Kidney (tissue), 14 donors: ENCODE results near the gene SBF1. TPM values are rescaled to one million over a fixed set of nuclear protein-coding genes. Genes with fewer than 3 reads are reported as not detected.

Experiments
- DNase-seq, 5 donors: peaks; one replicate each; pipeline ENCODE4 v3.0.0-alpha.2; 2013 to 2020
- FAIRE-seq: peaks from 2 replicates; lab custom pipeline; 2012; peaks lifted over from hg19 to GRCh38; lab: Jason Lieb, UNC
- H3K27ac ChIP-seq, 2 donors: one replicate each; pipeline ENCODE4 v1.7.0; 2013; ENCODE audit warnings: low read depth in 2 of 2, low read length in 2 of 2, inconsistent platforms in 1 of 2
- H3K27me3 ChIP-seq: one replicate; pipeline ENCODE4 v1.7.1; 2013; ENCODE audit warnings: low read length, inconsistent platforms; ENCODE audit not compliant: control insufficient read depth, insufficient read depth
- H3K36me3 ChIP-seq, 3 donors: one replicate each; pipeline versions ENCODE4 v1.7.0 to v1.7.1; 2013; ENCODE audit warnings: low read length in 3 of 3, control low read depth in 1 of 3, inconsistent platforms in 1 of 3; ENCODE audit not compliant: insufficient read depth in 3 of 3, control insufficient read depth in 2 of 3
- H3K4me1 ChIP-seq, 3 donors: one replicate each; pipeline versions ENCODE4 v1.7.0 to v1.7.1; 2013; ENCODE audit warnings: low read length in 3 of 3, inconsistent platforms in 1 of 3, low read depth in 1 of 3; ENCODE audit not compliant: control insufficient read depth in 2 of 3, insufficient read depth in 2 of 3
- H3K4me3 ChIP-seq, 3 donors: one replicate each; pipeline versions ENCODE4 v1.7.0 to v1.8.1; 2013; ENCODE audit warnings: low read length in 3 of 3, control low read depth in 1 of 3, inconsistent platforms in 1 of 3
- H3K9ac ChIP-seq, 3 donors: one replicate each; pipeline versions ENCODE4 v1.7.0 to v1.7.1; 2013; ENCODE audit warnings: low read length in 3 of 3, control low read depth in 1 of 3, inconsistent platforms in 1 of 3
- H3K9me3 ChIP-seq, 3 donors: one replicate each; pipeline versions ENCODE4 v1.7.0 to v1.7.1; 2013; ENCODE audit warnings: low read length in 3 of 3, control low read depth in 1 of 3, inconsistent platforms in 1 of 3; ENCODE audit not compliant: control insufficient read depth in 2 of 3, insufficient read depth in 1 of 3
- intact Hi-C: fragments of 100-400 bp; cut with DNase I; formaldehyde crosslinking; loops from one replicate; pipeline ENCODE4 v1.11.1; 2022
- polyA plus RNA-seq: library from polyadenylated mRNA; stranded (reverse); fragments of 350-450 nt; fragmentation: Illumina TruSeq; extraction: RNeasy Lipid Tissue Mini Kit (QIAGEN cat#74804); gene quantifications from one replicate; pipeline ENCODE4 v1.2.3, GENCODE V29; 2014; ENCODE audit warnings: low read depth, low replicate concordance; ENCODE audit not compliant: insufficient read depth
- total RNA-seq: library from RNA; stranded (reverse); fragmentation: NEBNext Ultra II Directional; extraction: Animal tissue kit (Norgen Biotek cat#: 25700); gene quantifications from one replicate; pipeline ENCODE4 v1.2.1, GENCODE V29; 2021
- TF ChIP-seq, protein P1 (sequence below): IDR thresholded peaks from 3 replicates; pipeline ENCODE4 v1.5.1; 2012; ENCODE audit warnings: mild to moderate bottlenecking, moderate library complexity, borderline replicate concordance; ENCODE audit not compliant: insufficient read depth; ENCODE audit errors: extremely low read depth
- donor health status: control.
- donor health status: control.
- donor health status: control.
- donor health status: control.
- donor health status: control.
- donor health status: DM: yes; HTN: yes; CAD: no.
- donor health status: Normal renal cell carcinoma (clear cell type).

Gene SBF1
- total and polyA plus RNA-seq, 2 donors from 2014 or later: 18.1 to 73.9 TPM

GRCh38 chr22:50443197-50443596, 31.6 kb downstream of the SBF1 start:
- Histone ChIP-seq H3K36me3 (peaks cover 0 to 25% (median 15%) of the 10 kb centered on the region in 3 donors), H3K9me3 (no peaks in the 10 kb centered on the region), H3K4me3 (no peak overlapping the region), H3K4me1 (peaks cover 0 to 25% (median 22%) of the 10 kb centered on the region in 3 donors), H3K27me3 (no peaks in the 10 kb centered on the region), H3K9ac (no peak overlapping the region), H3K27ac (peak overlapping the region; percentile 43 to 48)
- intact Hi-C loops: no loop called here
- FAIRE-seq (no peak), DNase-seq (peak in 1 of 5 donors; percentile 73)
- TF ChIP-seq, protein P1, sequence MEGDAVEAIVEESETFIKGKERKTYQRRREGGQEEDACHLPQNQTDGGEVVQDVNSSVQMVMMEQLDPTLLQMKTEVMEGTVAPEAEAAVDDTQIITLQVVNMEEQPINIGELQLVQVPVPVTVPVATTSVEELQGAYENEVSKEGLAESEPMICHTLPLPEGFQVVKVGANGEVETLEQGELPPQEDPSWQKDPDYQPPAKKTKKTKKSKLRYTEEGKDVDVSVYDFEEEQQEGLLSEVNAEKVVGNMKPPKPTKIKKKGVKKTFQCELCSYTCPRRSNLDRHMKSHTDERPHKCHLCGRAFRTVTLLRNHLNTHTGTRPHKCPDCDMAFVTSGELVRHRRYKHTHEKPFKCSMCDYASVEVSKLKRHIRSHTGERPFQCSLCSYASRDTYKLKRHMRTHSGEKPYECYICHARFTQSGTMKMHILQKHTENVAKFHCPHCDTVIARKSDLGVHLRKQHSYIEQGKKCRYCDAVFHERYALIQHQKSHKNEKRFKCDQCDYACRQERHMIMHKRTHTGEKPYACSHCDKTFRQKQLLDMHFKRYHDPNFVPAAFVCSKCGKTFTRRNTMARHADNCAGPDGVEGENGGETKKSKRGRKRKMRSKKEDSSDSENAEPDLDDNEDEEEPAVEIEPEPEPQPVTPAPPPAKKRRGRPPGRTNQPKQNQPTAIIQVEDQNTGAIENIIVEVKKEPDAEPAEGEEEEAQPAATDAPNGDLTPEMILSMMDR: no peak

DNA sequence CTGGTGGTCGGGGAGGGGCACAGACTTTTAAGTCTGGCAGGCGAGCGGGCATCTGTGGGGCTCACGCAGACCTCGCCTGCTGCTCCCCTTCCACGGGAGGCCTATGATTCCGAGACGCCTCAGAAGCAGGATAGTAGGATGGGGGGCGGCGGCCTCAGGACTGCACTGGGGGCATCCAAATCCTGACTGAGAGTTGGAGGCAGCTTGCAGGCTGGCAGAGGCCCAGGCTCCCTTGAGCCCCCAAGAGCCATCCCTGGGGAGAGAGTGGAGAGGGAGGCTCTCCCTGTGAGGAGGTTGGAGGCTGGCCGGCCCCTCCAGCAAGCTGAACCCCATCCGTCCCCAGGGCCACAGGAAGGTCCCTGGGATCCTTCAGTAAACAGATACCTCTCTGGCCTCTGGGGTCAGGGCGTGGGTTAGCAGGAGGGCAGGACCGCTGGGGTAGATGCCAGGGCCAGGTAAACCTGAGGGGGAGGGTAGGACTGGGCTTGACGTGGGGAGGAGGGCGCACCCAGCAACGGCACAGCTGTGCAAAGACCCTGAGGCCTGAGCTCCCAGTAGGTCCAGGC, 33.3 kb downstream of the SBF1 start:
- no peak overlapping the region for H3K9ac ChIP-seq
- FAIRE-seq: no peak
- H3K4me1 ChIP-seq: peaks cover 0 to 25% (median 22%) of the 10 kb centered on the region in 3 donors
- H3K27me3 ChIP-seq: no peaks in the 10 kb centered on the region
- H3K4me3 ChIP-seq: no peak overlapping the region
- intact Hi-C loops: no loop called here
- H3K9me3 ChIP-seq: no peaks in the 10 kb centered on the region
- TF ChIP-seq, protein P1: no peak
- DNase-seq: peak in 1 of 5 donors; percentile 64
- H3K27ac ChIP-seq: no peak overlapping the region
- peaks cover 0 to 15% (median 15%) of the 10 kb centered on the region in 3 donors for H3K36me3 ChIP-seq

- no peak for FAIRE-seq
- Histone ChIP-seq H3K9ac (no peak overlapping the region), H3K27ac (no peak overlapping the region), H3K27me3 (no peaks in the 10 kb centered on the region), H3K9me3 (no peaks in the 10 kb centered on the region), H3K36me3 (peaks cover 0 to 20% (median 15%) of the 10 kb centered on the region in 3 donors), H3K4me3 (no peak overlapping the region), H3K4me1 (peaks cover 0 to 22% (median 19%) of the 10 kb centered on the region in 3 donors)
- intact Hi-C loops: no loop called here
- peak in 1 of 5 donors; percentile 69 for DNase-seq
- TF ChIP-seq, protein P1: no peak
Measured at GRCh38 chr22:50440544-50441249, 34.1 kb downstream of the SBF1 start.
